Measurements from ENCODE around the gene FBXO48. TPM values are rescaled to one million over a fixed set of nuclear protein-coding genes. Genes with fewer than 3 reads are reported as not detected.

Gene FBXO48
- total RNA-seq, 1 donor from 2014 or later, result 2.7 TPM

- Histone ChIP-seq H3K27ac (no peak overlapping the region), H3K79me2 (ENCODE audit: low read depth) (no peaks in the 10 kb centered on the region), H2AFZ (replicated peaks) (no peak overlapping the region), H3K4me3 (no peak overlapping the region), H4K20me1 (ENCODE audit: low read depth) (no peaks in the 10 kb centered on the region), H3K4me1 (peaks cover 12% of the 10 kb centered on the region), H3K36me3 (no peaks in the 10 kb centered on the region), H3K27me3 (no peaks in the 10 kb centered on the region), H3K9ac (no peak overlapping the region), H3K4me2 (no peak overlapping the region), H3F3A (ENCODE audit: low read depth) (no peaks in the 10 kb centered on the region), H3K9me3 (ENCODE audit: low read depth) (no peaks in the 10 kb centered on the region)
- Mint-ChIP-seq H3K4me1 (peaks cover 16% of the 10 kb centered on the region), H3K27me3 (ENCODE audit: insufficient read depth, low read depth) (peaks cover 2% of the 10 kb centered on the region), H3K4me3 (no peak overlapping the region), H3K27ac (no peak overlapping the region), H3K9me3 (no peaks in the 10 kb centered on the region), H3K36me3 (no peaks in the 10 kb centered on the region)
- TF ChIP-seq EZH2phosphoT487 (IDR thresholded peaks at IDR 0.05) (no peak), CTCF (IDR thresholded peaks at IDR 0.05) (no peak), EZH2 (IDR thresholded peaks at IDR 0.05) (no peak)
- no peak for DNase-seq (ENCODE audit: low spot score)
Observed at GRCh38 chr2:68416081-68416675, 50.9 kb downstream of the FBXO48 start.

GRCh38 chr2:68415521-68415920, 51.6 kb downstream of the FBXO48 start:
- Histone ChIP-seq H3K79me2 (ENCODE audit: low read depth) (no peaks in the 10 kb centered on the region), H3K4me3 (no peak overlapping the region), H4K20me1 (ENCODE audit: low read depth) (no peaks in the 10 kb centered on the region), H3K9me3 (ENCODE audit: low read depth) (no peaks in the 10 kb centered on the region), H3K4me1 (peaks cover 12% of the 10 kb centered on the region), H3K9ac (no peak overlapping the region), H3K4me2 (no peak overlapping the region), H3K27ac (no peak overlapping the region), H3F3A (ENCODE audit: low read depth) (no peaks in the 10 kb centered on the region), H3K27me3 (no peaks in the 10 kb centered on the region), H2AFZ (replicated peaks) (no peak overlapping the region), H3K36me3 (no peaks in the 10 kb centered on the region)
- Mint-ChIP-seq H3K4me1 (peaks cover 16% of the 10 kb centered on the region), H3K36me3 (no peaks in the 10 kb centered on the region), H3K9me3 (no peaks in the 10 kb centered on the region), H3K27me3 (ENCODE audit: insufficient read depth, low read depth) (peaks cover 2% of the 10 kb centered on the region), H3K27ac (no peak overlapping the region), H3K4me3 (no peak overlapping the region)
- DNase-seq (ENCODE audit: low spot score), result no peak
- TF ChIP-seq EZH2phosphoT487 (IDR thresholded peaks at IDR 0.05), result no peak
- no peak for TF ChIP-seq EZH2 (IDR thresholded peaks at IDR 0.05)
- TF ChIP-seq CTCF (IDR thresholded peaks at IDR 0.05), result no peak

GRCh38 chr2:68414876-68415275, 52.2 kb downstream of the FBXO48 start:
- peaks cover 2% of the 10 kb centered on the region for H3K27me3 Mint-ChIP-seq (ENCODE audit: insufficient read depth, low read depth)
- Histone ChIP-seq H3K36me3 (no peaks in the 10 kb centered on the region), H3K27ac (no peak overlapping the region), H3K4me1 (peaks cover 12% of the 10 kb centered on the region), H2AFZ (replicated peaks) (no peak overlapping the region), H3K4me2 (no peak overlapping the region), H3F3A (ENCODE audit: low read depth) (no peaks in the 10 kb centered on the region), H4K20me1 (ENCODE audit: low read depth) (no peaks in the 10 kb centered on the region), H3K79me2 (ENCODE audit: low read depth) (no peaks in the 10 kb centered on the region), H3K9me3 (ENCODE audit: low read depth) (no peaks in the 10 kb centered on the region), H3K9ac (no peak overlapping the region), H3K27me3 (no peaks in the 10 kb centered on the region), H3K4me3 (no peak overlapping the region)
- peak overlapping the region; percentile 55 for H3K27ac Mint-ChIP-seq
- H3K4me3 Mint-ChIP-seq, result no peak overlapping the region
- TF ChIP-seq EZH2 (IDR thresholded peaks at IDR 0.05) (no peak), CTCF (IDR thresholded peaks at IDR 0.05) (no peak), EZH2phosphoT487 (IDR thresholded peaks at IDR 0.05) (no peak)
- peak; percentile 28 for DNase-seq (ENCODE audit: low spot score)
- no peaks in the 10 kb centered on the region for H3K9me3 Mint-ChIP-seq
- peaks cover 16% of the 10 kb centered on the region for H3K4me1 Mint-ChIP-seq
- H3K36me3 Mint-ChIP-seq, result no peaks in the 10 kb centered on the region

Data from neural progenitor cell (in vitro differentiated cells).